Measurements from ENCODE around the gene CNKSR3.

DNA sequence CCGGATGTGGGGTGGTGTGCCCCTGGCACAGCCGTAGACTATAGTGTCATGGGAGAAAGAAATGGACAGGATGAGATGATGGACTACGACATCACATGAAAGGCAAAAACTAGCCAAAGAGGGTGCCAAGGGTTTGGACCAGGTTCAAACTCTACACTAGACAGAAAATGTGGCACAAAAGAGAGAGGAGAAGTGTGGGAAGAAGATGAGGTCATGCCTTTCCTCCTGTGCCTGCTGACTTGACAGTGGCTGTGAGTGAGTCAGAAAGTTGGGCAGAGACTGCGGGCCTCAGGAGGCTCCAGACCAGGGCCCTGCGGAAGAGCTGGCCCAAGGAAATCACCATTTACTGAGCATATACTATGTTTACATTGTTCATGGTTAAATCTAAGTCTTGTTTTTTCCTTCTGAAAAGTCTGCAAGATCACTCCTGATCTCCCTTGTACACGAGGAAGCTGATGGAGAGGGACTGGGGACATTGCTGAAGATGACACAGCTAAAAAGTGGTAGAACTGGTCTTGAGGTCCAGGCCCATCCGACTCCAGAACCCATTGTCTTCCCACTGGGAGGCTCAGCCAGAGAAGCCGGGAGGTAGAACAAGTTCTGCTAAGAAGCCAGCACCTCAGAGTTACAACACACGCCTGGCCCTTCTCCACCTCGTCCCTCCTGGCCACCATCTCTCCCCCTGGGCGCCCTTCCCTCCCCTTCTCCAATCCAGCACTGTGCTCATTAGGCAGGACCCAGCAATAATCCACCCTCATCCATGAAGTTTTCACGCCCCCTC is 35.6 kb downstream of the CNKSR3 start:
- TF ChIP-seq, protein P1, sequence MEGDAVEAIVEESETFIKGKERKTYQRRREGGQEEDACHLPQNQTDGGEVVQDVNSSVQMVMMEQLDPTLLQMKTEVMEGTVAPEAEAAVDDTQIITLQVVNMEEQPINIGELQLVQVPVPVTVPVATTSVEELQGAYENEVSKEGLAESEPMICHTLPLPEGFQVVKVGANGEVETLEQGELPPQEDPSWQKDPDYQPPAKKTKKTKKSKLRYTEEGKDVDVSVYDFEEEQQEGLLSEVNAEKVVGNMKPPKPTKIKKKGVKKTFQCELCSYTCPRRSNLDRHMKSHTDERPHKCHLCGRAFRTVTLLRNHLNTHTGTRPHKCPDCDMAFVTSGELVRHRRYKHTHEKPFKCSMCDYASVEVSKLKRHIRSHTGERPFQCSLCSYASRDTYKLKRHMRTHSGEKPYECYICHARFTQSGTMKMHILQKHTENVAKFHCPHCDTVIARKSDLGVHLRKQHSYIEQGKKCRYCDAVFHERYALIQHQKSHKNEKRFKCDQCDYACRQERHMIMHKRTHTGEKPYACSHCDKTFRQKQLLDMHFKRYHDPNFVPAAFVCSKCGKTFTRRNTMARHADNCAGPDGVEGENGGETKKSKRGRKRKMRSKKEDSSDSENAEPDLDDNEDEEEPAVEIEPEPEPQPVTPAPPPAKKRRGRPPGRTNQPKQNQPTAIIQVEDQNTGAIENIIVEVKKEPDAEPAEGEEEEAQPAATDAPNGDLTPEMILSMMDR (IDR thresholded peaks at IDR 0.05) = no peak
- TF ChIP-seq POLR2A (IDR thresholded peaks at IDR 0.05) = no peak

Measured in thyroid gland (tissue), 4 donors.